Choroid plexus epithelial cell (primary cell): ENCODE results near the gene NBAS.

Experiments
- DNase-seq: peaks from one replicate; pipeline ENCODE4 v3.0.0-alpha.2; 2010; ENCODE audit warnings: low read depth
- H3K4me3 ChIP-seq: 2 replicates; pipeline ENCODE4 v1.5.1; 2011; ENCODE audit warnings: low read depth, mild to moderate bottlenecking, control low read depth, low read length, moderate library complexity
- TF ChIP-seq, protein P1 (sequence below): conservative IDR thresholded peaks from 2 replicates; pipeline ENCODE4 v1.5.1; 2011; ENCODE audit warnings: low read depth, mild to moderate bottlenecking, control low read depth, inconsistent platforms, low read length, moderate library complexity

NBAS gene

DNA sequence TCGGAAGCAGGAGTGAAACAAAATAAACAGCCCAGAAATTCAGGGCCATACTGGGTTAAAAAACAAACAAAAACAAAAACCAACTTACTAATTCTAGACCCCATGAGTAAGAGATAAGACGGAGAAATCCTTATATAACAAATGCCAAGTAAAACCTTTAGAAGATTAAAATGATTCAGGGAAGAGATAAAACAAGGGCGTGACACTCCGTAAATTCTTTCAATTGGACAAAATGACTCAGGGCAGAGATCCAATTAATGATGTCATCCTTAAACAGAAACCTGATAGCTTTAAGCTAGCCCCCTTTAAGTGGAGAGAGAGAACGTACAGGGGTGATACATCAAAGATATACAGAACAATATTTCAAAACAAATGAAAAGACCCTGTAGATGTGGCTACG lies 317.4 kb downstream of the NBAS start:
- peak; percentile 67 for DNase-seq
- no peak overlapping the region for H3K4me3 ChIP-seq
- TF ChIP-seq, protein P1, sequence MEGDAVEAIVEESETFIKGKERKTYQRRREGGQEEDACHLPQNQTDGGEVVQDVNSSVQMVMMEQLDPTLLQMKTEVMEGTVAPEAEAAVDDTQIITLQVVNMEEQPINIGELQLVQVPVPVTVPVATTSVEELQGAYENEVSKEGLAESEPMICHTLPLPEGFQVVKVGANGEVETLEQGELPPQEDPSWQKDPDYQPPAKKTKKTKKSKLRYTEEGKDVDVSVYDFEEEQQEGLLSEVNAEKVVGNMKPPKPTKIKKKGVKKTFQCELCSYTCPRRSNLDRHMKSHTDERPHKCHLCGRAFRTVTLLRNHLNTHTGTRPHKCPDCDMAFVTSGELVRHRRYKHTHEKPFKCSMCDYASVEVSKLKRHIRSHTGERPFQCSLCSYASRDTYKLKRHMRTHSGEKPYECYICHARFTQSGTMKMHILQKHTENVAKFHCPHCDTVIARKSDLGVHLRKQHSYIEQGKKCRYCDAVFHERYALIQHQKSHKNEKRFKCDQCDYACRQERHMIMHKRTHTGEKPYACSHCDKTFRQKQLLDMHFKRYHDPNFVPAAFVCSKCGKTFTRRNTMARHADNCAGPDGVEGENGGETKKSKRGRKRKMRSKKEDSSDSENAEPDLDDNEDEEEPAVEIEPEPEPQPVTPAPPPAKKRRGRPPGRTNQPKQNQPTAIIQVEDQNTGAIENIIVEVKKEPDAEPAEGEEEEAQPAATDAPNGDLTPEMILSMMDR: no peak

DNA sequence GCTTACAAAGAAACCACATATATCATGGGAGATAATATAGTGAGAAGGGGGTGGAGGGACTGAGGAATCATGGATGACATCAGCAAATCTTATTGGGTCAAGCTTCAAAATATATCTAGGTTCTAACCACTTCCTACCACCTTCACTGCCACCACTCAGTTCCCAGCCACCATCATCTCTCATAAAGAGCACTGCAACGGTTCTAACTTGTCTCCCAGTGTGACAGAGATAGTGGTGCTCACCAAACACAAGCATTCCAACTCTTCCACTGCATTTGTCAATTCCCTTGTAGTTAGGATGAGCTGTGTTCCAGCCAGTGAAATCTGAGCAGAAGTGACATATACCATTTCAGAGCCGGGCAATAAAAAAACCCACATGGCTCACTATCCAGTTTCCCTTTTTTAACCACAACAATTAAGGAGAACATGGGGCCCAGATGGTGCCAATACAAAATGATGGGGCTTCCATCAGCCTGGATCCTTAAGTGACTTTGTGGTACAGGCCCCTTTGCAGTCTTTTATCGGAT lies 318.1 kb downstream of the NBAS start:
- TF ChIP-seq, protein P1: no peak
- DNase-seq: no peak

DNA sequence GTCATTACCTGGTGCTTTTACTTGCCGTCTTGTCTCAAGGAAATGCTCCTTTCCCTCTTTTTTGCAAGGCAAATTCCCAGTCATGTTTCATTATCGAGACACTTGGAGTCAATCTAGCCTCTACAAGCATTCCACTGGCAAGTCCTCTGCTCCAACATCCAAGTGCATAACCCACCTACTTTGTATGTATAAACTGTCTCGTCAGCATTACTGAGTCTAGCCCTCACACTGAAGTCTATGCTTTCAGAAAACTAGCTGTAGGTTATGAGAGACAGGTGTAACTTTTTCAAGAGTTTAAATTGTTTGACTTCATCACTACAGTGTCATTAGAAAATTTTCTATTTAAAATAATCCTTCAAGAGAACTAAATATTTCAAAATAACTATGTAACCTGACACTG lies 319.2 kb downstream of the NBAS start:
- DNase-seq: no peak
- TF ChIP-seq, protein P1: no peak
- H3K4me3 ChIP-seq: no peak overlapping the region

More for the DNA sequence above, 318.1 kb downstream of the NBAS start:
- no peak overlapping the region for H3K4me3 ChIP-seq

DNA sequence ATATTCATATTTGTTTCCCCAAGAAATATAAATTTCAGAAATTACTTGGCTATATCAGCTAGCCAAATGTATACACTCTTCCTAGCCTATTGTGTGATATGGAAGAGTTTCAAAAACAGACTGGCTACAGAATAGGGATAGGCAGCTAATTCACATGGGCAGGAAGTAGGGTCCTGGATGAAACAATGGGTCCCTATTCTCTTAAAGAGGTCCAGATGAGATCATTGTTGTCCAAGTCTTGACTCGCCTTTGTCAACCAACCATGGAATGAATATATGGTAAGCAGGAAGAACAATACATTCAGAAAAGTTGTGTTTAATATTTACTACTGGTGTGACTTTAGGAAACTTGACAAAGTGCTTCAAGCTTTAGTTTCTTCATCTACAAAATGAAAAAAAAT lies 319.9 kb downstream of the NBAS start:
- no peak overlapping the region for H3K4me3 ChIP-seq
- DNase-seq: no peak
- TF ChIP-seq, protein P1: no peak

DNA sequence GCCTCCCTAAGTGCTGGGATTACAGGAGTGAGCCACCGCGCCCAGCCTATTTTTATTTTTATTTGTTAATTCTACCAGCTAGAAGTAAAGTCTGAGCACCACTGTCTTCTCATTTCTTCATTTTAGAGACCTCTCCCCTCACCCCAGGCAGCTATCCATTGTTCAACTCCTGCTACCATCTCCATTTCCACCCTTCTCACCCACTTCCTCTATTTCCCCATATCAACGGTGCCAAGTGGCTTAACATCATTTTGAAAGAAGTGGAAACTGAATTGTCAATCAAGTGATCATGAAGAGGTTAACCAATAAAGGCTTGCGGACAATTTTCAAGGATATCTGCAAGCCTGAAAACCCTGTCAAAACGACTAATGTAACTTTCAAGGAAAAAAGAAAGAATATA lies 323.1 kb downstream of the NBAS start:
- TF ChIP-seq, protein P1: no peak
- no peak overlapping the region for H3K4me3 ChIP-seq
- DNase-seq: no peak

DNA sequence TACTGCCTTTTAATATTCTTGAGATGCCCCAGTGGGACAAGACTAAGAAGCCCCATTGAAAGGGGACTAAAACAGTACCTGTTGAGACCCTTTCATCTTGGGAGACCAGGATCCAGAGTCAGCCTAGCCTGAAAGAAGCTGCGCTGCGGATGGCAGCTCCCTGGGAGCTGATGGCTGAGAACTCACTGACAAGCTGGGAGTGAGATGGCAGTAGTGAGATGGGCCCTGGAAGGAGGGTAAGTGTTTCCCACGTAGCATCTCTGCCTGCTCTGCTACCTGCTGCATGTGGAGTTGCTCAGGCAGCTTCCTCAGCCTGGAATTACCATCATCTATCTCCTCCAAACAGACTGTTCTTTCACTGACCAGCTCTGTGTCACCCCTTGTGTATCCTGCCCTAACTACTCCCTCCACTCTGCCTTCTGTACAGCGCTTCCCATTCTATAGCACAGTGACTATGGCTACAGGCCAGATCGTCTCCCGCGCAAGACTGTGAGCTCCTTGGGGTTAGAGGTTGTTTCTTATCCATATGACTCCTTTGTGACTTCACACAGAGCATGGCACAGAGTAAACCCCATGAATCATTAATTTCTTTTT lies 330.4 kb downstream of the NBAS start:
- TF ChIP-seq, protein P1: no peak

DNA sequence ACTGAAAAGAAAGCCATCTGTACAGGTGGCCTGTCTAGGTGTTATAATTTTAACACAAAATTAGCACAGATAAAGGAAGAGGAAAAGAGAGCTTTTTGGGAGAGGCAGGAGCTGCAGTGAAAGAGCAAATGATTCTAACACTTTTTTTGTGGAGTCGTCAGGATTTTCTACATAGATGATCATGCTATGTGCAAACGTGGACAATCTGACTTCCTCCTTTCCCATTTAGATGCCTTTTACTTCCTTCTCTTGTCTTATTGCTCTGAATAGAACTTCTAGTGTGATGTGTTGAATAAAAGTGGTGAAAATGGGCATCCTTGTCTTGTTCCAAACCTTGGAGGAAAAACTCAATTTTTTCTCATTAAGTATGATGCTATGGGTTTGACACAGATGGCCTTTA lies 334.5 kb downstream of the NBAS start:
- TF ChIP-seq, protein P1: no peak
- no peak overlapping the region for H3K4me3 ChIP-seq
- no peak for DNase-seq

More for the DNA sequence above, 330.4 kb downstream of the NBAS start:
- H3K4me3 ChIP-seq: no peak overlapping the region
- DNase-seq: no peak
